HG02623 (cell line): ENCODE measurements around the gene ACTG1.

Experiments
- ATAC-seq: cut with Tn5 transposase; IDR thresholded peaks from one replicate; pipeline ENCODE4 v1.9.1; 2021; ENCODE audit warnings: moderate library complexity; ENCODE audit not compliant: unreplicated experiment

ACTG1 gene

GRCh38 chr17:81466564-81467472 lies 45.8 kb downstream of the ACTG1 start:
- no peak for ATAC-seq

GRCh38 chr17:81465910-81466309 lies 46.7 kb downstream of the ACTG1 start:
- ATAC-seq, result no peak

- ATAC-seq, result no peak
These were observed 48.0 kb downstream of the ACTG1 start for GRCh38 chr17:81464586-81464985.

GRCh38 chr17:81463506-81463905 lies 49.1 kb downstream of the ACTG1 start:
- no peak for ATAC-seq

GRCh38 chr17:81462506-81463125 lies 50.0 kb downstream of the ACTG1 start:
- no peak for ATAC-seq

GRCh38 chr17:81461607-81462500 lies 50.7 kb downstream of the ACTG1 start:
- no peak for ATAC-seq

DNA sequence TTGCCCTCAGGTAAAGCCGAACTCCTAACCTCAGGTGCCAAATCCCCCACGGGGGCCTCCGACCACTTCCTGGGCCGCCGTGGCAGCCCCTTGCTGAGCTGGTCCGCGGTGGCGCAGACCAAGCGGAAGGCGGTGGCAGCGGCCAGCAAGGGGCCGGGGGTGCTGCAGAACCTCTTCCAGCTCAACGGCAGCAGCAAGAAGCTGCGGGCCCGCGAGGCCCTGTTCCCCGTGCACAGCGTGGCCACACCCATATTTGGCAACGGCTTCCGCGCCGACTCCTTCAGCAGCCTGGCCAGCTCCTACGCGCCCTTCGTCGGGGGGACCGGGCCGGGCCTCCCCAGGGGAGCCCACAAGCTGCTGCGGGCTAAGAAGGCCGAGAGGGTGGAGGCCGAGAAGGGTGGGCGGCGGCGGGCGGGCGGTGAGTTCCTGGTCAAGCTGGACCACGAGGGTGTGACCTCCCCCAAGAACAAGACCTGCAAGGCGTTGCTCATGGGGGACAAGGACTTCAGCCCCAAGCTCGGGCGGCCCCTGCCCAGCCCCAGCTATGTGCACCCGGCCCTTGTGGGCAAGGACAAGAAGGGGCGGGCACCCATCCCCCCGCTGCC lies 51.6 kb downstream of the ACTG1 start:
- no peak for ATAC-seq
